ENCODE data around the gene PALLD. TPM values are rescaled to one million over a fixed set of nuclear protein-coding genes. Genes with fewer than 3 reads are reported as not detected.

The PALLD gene
- total RNA-seq, 4 donors from 2014 or later, result 93.3 to 214 (median 174) TPM

DNA sequence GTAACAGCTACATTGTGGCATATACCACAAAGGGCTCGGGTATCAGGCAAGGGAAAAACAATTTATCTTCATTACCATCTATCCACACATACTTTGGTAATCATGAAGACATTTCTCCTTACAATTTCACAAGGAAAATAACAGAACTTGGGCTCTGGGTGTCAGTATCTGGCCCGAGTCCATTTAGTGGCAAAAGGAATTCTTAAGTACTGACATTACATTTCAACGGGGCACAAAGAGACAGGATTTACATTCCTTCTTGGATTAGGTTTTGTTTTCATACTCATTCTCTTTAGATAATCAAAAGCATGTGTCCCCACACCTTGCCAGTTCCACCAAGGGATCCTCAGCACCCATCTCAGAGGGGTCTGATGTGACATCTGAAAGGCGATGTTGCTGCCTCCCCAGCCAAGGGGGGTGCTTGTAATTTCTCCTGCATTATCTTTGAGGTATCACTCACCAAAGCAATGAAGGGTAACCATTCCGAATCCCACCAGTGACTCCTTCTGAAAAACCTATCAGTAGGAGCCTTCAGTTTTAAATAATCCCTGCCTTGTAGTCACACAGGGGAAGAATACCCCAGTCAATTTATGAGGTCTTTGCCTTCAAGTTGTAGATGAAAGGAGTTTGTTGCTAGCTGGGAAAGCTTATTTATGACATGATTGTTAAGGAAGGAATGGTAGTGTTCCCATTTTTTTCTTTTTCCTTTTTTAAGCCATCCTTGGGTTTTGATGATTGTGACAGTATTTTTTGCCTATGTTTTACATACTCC, 118.6 kb downstream of the PALLD start:
- WGBS, 2 donors, result 57 to 58% methylated on average over 5 of the region's 5 CpGs
- peaks cover 0 to 5% (median 0%) of the 10 kb centered on the region in 4 donors for H3K4me1 ChIP-seq
- TF ChIP-seq POLR2A (IDR thresholded peaks at IDR 0.05), result no peak
- TF ChIP-seq EP300 (IDR thresholded peaks at IDR 0.05), result no peak
- TF ChIP-seq, protein P1, sequence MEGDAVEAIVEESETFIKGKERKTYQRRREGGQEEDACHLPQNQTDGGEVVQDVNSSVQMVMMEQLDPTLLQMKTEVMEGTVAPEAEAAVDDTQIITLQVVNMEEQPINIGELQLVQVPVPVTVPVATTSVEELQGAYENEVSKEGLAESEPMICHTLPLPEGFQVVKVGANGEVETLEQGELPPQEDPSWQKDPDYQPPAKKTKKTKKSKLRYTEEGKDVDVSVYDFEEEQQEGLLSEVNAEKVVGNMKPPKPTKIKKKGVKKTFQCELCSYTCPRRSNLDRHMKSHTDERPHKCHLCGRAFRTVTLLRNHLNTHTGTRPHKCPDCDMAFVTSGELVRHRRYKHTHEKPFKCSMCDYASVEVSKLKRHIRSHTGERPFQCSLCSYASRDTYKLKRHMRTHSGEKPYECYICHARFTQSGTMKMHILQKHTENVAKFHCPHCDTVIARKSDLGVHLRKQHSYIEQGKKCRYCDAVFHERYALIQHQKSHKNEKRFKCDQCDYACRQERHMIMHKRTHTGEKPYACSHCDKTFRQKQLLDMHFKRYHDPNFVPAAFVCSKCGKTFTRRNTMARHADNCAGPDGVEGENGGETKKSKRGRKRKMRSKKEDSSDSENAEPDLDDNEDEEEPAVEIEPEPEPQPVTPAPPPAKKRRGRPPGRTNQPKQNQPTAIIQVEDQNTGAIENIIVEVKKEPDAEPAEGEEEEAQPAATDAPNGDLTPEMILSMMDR (IDR thresholded peaks at IDR 0.05), result no peak
- no peak for DNase-seq (ENCODE audit: low spot score in 2 of 2)
- H3K36me3 ChIP-seq, result no peaks in the 10 kb centered on the region
- no peaks in the 10 kb centered on the region for H3K27me3 ChIP-seq
- no peaks in the 10 kb centered on the region for H3K9me3 ChIP-seq
- H3K27ac ChIP-seq, result no peak overlapping the region
- no peak overlapping the region for H3K4me3 ChIP-seq

DNA sequence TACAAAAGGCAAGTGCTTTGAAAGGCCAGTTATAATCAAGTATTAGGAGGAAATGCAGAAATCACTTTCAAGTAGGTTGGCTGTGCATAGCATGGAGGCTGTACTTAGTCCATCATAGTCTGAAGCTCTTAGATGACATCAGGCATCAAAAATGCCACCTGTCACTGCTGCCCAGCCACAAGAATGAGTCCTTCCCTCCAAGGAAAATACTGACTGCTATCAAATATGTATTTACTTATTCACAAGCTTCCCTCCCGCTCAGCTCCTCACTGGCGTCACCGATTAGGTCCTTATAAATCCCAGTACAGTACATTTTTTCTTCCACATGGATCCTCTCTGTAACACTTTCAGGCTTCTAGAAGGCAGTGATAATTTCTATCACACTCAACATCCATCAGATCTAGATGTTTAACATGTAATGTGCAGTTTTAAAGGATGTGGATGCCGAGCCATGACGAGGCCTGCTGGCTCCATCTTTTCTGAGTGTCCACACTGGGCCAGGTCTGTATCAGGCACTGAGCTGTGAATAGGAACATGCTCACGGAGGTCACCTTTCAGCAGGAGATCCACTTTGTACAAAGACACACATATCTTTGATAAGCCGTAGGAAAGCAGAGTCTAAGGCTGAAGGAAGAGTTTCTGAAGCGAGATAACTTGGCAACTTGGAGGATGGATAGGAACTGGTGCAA, 121.9 kb downstream of the PALLD start:
- 92 to 94% methylated on average over 8 of the region's 8 CpGs for WGBS, 2 donors
- H3K4me3 ChIP-seq, result no peak overlapping the region
- H3K36me3 ChIP-seq, result no peaks in the 10 kb centered on the region
- no peaks in the 10 kb centered on the region for H3K9me3 ChIP-seq
- H3K4me1 ChIP-seq, result peaks cover 0 to 5% (median 0%) of the 10 kb centered on the region in 4 donors
- H3K27me3 ChIP-seq, result no peaks in the 10 kb centered on the region
- no peak overlapping the region for H3K27ac ChIP-seq
- no peak for DNase-seq (ENCODE audit: low spot score in 2 of 2)
- TF ChIP-seq, protein P1 (IDR thresholded peaks at IDR 0.05), result no peak
- TF ChIP-seq POLR2A (IDR thresholded peaks at IDR 0.05), result no peak
- TF ChIP-seq EP300 (IDR thresholded peaks at IDR 0.05), result no peak

DNA sequence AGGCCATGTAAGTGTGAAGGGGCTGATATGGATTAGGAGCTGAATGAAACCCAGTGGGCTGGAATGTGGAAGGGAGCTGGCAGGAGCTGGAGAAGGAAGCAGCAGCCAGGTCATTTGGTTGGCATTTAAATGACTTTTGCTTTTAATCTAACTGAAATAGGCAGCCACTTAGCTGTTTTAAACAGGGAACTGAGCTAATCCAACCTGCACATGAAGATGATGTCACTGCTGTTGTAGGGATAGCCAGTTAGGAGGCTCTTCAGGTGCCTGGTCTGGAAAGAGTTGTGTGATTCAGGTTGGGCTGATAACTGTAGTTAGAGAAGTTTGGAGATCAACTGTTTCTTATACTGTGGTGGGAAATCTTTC, 122.4 kb downstream of the PALLD start:
- no peak for DNase-seq (ENCODE audit: low spot score in 2 of 2)

DNA sequence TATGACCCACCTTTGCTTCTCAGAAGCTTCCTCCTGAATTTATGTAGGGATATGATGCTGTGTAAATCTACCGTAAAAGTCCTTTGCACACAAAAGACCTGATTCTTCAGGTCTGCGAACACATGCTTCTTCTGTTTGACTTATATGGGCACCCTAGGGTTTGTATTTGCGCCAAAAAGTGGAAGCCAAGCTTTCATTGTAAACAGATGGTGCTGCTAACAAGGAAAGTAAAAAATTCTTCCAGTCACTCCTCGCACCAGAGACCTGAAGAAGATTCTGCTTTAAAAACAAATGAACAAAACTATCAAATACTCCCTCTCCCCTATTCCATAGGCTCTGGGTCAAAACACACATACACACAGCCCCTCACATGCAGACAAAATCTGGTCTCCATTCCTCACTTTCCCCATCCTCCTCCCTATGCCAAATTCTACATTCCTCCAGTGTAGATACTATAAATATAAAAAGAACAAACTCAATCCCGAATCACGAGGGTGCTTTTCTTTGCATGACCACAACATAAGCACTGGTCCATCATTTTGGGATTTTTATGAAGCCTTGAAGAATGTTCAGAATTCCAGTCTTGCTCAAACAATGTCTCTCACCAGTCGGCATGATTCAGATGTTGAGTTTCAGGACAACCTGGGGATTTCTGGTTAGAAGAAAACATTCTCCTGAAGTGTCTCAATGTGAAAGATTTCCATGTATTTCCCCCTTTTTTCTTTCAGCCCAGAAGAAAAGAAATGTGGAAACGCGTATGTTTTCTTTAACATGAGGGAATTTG, 125.1 kb downstream of the PALLD start:
- H3K27me3 ChIP-seq, result no peaks in the 10 kb centered on the region
- no peak overlapping the region for H3K4me3 ChIP-seq
- TF ChIP-seq POLR2A (IDR thresholded peaks at IDR 0.05) (no peak), EP300 (IDR thresholded peaks at IDR 0.05) (no peak)
- TF ChIP-seq, protein P1 (IDR thresholded peaks at IDR 0.05), result no peak
- no peaks in the 10 kb centered on the region for H3K36me3 ChIP-seq
- H3K4me1 ChIP-seq, result no peaks in the 10 kb centered on the region
- WGBS, 2 donors, result 81 to 86% methylated on average over 9 of the region's 9 CpGs
- H3K9me3 ChIP-seq, result no peaks in the 10 kb centered on the region
- DNase-seq (ENCODE audit: low spot score in 2 of 2), result no peak
- H3K27ac ChIP-seq, result no peak overlapping the region

More for the DNA sequence above, 122.4 kb downstream of the PALLD start:
- no peak for TF ChIP-seq EP300 (IDR thresholded peaks at IDR 0.05)
- TF ChIP-seq, protein P1 (IDR thresholded peaks at IDR 0.05), result no peak
- TF ChIP-seq POLR2A (IDR thresholded peaks at IDR 0.05), result no peak
- no peaks in the 10 kb centered on the region for H3K36me3 ChIP-seq
- no peaks in the 10 kb centered on the region for H3K27me3 ChIP-seq
- H3K4me1 ChIP-seq, result peaks cover 0 to 5% (median 0%) of the 10 kb centered on the region in 4 donors
- H3K27ac ChIP-seq, result no peak overlapping the region
- no peak overlapping the region for H3K4me3 ChIP-seq
- H3K9me3 ChIP-seq, result no peaks in the 10 kb centered on the region
